CD4-positive, alpha-beta T cell treated with Interleukin-10 for 1 hour (primary cell): ENCODE results near the gene PIK3IP1.
"Not testable (repeated sequence)": the region's sequence is repeated elsewhere in the genome, so short reads cannot be mapped to it uniquely, and the experiment has no call there.

Experiments used
- DNase-seq: peaks from one replicate; pipeline ENCODE4 v3.0.0-alpha.2; 2020

PIK3IP1 gene

DNA sequence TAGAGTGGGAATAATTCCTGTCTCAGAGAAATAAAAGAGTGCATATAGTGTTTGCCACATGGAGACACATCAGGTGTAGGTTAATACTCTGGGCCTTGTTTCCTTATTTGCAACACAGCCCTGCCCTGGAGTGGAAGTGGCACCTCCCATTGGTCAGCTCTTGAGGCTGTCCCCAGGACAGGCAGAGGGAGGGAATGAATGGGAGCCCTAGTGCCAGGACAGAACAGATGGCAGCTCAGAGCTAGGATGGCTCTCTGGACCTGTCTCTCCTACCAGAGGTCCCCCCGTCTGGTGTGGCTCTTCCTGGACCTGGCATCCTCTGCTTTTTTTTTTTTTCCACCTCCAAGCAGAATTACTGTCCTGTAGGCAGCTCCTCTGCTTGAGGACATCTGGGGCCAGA is 44.6 kb downstream of the PIK3IP1 start:
- no peak for DNase-seq

DNA sequence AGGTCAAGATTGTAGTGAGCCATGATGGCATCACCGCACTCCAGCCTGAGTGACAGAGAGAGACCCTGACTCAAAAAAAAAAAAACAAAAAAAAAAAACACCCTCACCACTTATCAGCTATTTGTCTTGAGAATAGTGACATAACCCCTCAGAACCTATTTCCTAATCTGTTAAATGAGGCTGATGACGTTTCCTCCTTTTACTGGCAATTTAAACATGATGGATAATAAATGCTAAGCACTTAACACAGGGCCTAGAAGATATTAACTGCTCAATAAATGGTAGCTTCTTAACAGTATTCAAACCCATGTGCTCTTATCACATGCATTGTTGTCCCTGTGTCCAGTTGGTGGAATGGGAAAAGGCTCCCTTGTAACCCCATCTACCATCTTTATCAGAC is 45.6 kb downstream of the PIK3IP1 start:
- DNase-seq, result no peak

DNA sequence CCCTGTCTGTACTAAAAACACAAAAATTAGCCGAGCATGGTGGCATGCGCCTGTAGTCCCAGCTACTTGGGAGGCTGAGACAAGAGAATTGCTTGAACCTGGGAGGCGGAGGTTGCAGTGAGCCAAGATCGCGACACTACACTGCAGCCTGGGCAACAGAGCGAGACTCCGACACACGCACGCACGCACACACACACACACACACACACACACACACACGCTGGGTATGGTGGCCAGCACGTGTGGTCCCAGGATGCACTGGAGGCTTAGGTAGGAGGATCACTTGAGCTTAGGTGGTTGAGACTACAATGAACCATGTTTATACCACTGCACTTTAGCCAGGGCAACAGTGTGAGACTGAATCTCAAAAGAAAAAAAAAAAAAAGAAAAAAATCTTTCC is 46.3 kb downstream of the PIK3IP1 start:
- DNase-seq, result not testable (repeated sequence)

DNA sequence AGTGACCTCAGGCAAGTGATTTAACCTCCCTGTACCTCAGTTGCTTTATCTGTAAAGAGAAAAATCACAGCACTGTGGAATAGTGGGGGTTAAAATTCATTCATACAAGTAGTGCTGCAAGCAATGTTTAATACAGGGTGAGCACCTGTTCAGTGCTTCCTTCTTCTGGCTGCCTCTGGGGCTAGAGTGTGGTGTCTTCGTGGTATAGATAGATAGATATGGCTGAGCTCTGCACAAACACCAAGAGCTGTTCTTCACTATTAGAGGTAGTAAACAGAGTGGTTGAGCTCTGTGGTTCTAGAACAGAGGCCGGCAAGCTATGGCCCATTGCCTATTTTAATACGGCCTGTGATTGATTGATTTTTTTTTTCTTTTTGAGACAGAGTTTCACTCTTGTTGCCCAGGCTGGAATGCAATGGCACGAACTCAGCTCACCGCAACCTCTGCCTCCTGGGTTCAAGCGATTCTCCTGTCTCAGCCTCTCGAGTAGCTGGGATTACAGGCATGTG is 47.3 kb downstream of the PIK3IP1 start:
- peak; percentile 5 for DNase-seq

DNA sequence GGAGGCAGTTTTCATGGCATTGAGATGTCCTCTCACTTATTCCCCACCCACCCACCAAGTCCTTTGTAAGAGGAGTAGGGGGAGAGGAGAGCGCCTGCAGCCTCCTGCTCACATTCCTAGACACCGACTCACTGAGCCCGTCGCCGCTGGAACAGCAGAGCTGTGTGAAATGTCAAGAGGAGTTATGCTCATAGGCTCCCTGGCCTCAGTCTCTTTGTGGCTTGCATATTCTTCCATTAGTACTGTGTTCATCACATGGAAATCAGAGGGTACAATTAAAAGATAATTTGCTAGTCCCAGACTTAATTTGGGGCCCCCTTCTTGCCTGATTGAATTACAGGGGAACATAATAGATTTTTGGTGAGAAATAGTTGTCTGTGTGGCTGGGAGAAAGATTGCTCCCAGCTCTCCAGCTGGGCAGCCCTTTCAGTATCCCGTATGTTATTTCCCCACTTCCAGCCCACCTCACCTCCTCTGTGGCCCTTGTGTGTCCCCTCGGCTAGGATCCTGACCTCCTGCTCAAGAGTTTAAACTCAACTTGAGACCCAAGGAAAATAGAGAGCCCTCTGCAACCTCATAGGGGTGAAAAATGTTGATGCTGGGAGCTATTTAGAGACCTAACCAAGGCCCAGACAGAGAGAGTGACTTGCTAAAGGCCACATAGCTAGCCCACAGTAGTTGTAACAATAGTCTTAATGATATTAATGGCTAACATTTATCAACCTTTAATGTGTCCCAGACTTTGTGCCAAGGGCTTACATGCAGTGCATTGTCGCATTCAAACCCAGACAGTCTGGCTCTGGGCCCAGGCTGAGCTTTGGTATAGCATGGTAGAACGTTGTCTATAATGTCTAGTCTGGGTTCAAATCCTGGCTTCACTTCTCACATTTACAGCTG is 48.0 kb downstream of the PIK3IP1 start:
- DNase-seq, result no peak

DNA sequence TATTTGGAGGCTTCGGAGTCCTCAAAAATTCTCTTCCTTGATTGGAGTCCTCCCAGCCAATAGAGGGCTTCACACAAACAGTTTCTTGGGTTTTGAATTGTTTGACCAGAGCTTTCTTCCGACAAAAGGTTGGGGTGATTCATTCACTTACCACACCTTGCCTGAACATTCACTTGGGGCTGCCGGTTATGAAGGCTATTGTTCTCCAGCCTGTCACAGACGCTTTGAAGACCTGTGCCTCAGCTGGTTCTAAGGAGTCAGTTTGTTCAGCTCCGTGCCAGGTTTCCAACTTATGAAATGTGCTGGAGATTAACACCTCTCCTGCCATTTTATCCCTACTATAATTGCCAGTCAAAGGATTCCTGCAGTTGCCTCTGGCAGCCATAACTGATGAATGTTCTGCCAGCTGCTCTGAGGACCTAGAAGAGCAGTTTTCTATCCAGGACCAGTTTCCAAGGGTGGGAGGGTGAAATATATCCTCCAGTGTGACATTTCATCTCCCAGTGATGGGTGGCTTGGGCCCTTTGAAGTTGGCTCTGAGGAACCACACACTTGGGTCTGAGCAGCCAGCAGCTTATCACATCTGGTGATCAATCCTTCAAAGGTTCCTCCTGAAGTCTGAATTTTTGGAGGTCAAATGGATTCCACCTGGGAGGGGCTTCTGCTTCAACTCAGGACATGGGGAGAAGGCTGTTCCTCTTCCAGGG is 48.8 kb downstream of the PIK3IP1 start:
- DNase-seq, result no peak

DNA sequence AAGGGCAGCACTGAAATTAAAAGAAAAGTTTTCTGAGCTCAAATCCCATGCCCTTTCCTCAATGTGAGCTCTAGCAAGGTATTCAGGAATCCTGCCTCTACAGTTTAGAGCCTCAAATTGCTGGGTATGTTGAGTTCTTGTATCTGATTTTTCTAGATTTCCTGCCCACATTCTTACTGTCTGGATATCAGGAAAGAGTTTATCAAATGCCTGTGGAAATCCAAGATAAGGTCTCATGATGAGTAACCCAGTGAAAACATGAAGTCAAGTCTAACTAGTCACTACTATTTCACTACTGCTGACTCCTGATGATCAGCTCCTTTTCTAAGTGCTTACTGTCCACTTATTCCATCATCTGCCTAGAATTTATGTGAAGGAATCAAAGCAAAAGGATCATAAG is 50.4 kb downstream of the PIK3IP1 start:
- DNase-seq, result no peak

DNA sequence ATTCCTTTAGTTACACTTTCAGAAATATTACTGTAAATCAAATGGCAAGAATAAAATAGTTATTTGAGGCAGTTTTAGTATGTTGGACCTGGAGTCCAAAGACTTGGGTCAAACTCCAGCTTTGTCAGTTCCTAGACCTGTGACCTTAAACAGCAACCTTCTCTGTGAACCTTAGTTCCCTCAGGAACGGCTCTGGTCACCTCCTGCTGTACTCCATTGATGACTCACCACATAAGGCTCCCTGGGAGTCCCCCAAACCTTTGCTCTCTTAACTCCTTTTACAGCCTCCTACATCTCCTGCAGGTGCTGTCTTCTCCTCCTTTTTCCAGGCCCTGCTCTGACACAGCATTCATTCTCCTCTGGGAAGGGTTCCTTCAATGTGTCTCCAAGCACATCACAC is 51.1 kb downstream of the PIK3IP1 start:
- DNase-seq, result no peak

DNA sequence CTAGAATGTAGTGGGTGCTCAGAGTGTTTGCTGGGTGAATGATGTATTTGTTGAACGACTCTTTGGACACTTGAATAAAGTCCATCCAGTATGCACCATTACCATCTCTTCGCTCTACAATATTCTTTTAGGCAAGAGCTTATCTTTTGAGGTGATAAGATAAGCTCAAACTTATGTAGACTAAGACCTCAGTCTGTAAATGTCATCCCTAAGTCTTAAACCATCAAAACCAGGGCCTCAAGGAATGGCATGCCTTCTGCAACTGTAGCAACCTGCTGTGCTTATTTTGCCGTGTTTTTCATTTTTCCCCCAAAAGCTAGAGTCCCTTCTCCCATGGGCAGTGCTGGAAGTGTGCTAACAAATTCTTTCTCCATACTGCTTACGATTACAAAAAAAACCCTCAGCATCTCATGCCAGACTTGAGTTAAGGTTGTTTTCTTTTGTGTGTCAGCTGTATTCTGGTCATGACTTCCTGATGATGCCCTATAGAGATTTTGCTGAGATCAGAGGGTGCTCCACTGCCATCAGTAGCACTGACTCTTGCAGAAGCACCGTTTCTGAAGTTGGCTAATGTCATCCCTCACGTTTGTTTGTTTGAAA is 52.4 kb downstream of the PIK3IP1 start:
- DNase-seq, result no peak

DNA sequence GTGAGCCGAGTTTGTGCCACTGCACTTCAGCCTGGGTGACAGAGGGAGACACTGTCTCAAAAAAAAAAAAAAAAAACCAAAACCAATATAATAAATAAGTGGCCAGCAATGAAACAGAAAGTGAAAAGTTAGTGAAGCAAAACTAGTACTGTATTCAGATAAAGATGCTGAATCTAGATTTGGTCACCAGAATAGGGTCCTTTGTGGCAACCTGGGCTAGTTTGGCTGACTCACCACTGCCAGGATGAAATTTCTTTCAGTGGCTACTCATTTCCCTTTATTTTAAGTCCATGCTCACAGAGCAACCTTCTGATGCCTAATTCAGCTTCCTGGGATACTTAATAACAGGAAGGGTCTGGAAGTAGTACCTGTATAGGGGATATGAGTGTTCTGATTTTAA is 54.2 kb downstream of the PIK3IP1 start:
- no peak for DNase-seq

DNA sequence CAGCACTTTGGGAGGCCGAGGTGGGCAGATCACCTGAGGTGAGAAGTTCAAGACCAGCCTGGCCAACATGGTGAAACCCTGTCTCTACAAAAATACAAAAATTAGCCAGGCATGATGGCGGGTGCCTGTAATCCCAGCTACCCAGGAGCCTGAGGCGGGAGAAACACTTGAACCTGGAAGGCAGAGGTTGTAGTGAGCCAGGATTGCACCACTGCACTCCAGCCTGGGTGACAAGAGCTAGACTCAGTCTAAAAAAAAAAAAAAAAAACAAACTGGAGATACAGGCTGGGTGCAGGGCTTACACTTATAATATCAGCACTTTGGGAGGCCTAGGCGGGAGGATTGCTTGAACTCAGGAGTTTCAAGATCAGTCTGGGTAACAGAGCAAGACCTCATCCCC is 56.2 kb downstream of the PIK3IP1 start:
- not testable (repeated sequence) for DNase-seq

DNA sequence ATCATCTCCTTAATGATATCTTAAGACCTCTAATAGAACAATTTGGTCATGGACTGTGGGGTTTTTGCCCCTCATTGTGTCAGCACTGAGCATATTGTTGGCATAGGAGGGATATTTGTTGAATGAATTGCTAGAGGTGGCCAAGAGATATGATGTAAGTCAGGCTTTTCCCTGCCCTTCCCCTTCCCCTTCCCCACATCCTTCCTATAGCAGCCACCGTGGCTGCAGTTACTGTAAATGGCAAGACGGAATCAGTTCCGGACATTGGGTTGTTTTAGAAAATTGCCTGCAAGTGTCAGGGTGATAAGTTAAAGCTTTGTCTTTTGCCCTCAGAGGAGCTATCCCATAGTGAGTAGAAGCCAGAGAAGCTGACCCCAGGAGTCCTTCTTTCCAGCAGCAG is 57.2 kb downstream of the PIK3IP1 start:
- DNase-seq, result peak; percentile 19

DNA sequence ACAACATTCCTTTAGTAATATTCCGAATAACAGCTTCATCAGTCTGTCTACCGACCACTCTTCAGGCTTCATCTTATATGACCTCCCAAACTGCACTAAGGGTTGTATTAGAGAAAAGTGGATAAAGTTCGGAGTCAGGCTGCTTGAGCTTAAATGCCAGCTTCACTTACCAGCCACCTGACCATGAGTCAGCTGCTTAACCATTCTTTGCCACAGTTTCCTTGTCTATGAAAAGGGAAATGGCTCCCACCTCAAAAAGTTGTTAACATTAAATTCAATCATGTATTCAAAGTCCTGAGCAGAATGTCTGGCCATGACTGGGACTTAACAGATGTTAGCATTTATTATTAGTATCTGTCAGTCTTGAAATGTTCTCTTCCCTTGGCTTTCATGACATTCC is 59.3 kb downstream of the PIK3IP1 start:
- DNase-seq, result no peak
